Stimulated activated CD8-positive, alpha-beta memory T cell treated with anti-CD3 and anti-CD28 coated beads, Interleukin-15, amount 100 ng/mL, for 4 hours (primary cell): ENCODE data around the gene ZDHHC8.
A peak's percentile ranks its signal among the peaks of the same experiment; 100 is the strongest.

Experiments
- DNase-seq, 2 donors: peaks; one replicate each; pipeline ENCODE4 v3.0.0-alpha.2; 2020; ENCODE audit warnings: low read depth in 2 of 2

The ZDHHC8 gene

DNA sequence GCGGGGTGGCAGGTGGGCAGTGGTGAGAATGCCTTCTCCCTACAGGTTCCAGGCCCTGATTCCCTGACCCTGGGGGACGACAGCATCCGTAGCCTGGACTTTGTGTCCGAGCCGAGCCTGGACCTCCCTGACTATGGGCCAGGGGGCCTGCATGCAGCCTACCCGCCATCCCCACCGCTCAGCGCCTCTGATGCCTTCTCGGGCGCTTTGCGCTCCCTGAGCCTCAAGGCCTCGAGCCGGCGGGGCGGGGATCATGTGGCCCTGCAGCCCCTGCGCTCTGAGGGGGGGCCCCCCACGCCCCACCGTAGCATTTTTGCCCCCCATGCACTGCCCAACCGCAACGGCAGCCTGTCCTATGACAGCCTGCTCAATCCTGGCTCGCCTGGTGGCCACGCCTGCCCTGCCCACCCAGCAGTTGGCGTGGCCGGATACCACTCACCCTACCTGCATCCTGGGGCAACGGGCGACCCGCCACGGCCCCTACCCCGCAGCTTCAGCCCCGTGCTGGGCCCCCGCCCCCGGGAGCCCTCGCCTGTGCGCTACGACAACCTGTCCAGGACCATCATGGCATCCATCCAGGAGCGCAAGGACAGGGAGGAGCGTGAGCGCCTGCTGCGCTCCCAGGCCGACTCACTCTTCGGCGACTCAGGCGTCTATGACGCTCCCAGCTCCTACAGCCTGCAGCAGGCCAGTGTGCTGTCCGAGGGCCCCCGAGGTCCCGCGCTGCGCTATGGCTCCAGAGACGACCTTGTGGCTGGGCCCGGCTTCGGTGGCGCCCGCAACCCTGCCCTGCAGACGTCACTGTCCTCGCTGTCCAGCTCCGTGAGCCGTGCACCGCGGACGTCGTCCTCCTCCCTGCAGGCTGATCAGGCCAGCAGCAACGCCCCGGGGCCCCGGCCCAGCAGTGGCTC is 11.4 kb downstream of the ZDHHC8 start:
- DNase-seq, result no peak

DNA sequence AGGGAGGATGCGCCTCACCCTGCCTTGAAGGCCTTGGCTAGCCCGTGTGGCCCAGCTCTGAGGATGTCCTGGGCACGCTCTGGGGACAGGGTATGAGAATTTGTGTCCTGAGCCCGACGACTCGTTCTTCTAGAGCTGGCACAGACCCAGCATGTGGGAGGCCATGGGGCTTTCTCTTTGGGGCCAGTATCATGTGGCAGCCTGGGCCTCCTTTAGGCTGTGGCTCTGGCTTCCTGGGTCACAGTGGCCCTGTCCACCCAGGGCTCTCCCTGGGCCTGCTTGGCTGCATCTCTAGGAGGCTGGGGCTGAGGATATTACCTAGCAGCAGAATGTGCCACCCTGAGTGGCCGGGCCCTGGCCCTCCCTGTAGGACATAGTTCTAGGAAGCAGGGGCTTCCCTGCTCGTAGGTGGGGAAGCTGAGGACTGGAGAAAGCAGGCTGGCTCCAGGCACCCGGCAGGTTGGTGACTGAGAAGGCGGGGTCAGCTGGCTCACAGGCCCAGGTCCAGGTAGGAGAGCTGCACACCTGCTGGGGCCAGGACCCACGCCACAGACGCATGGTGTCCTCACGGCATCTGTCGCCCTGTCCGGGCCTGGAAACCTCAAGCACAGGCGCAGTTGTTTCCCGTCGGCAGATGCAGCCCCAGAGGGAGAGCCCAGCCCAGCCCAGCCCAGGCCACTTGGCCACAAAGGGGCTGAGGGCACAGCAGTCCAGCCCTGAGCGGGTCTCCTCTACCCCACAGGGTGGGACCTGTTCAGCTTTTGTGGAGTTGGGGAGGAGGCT is 12.5 kb downstream of the ZDHHC8 start:
- no peak for DNase-seq

DNA sequence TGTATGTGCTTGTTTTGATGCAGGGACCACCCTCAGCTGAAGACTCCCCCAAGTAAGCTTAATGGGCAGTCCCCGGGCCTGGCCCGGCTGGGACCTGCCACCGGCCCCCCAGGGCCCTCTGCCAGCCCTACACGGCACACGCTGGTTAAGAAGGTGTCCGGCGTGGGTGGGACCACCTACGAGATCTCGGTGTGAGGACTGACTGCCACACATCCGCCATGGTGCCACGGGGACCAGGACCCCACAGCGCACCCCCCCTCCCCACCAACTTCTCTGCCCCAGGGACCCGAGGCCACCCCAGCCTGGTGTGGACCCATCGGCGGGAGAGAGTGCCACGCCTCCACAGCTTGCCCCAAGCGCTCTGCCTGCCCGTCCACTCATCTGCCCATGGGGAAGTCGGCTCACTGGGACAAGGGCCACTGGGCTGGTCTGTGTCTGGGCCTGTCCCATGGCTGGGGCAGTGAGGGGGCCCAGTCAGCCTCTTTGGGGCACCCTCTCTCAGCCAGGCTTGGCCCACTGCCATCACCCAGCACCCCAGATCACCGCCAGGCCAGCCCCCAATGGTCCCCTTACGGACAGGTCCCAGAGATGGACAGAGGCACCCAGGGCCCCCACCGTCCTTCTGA is 13.7 kb downstream of the ZDHHC8 start:
- DNase-seq, result no peak

DNA sequence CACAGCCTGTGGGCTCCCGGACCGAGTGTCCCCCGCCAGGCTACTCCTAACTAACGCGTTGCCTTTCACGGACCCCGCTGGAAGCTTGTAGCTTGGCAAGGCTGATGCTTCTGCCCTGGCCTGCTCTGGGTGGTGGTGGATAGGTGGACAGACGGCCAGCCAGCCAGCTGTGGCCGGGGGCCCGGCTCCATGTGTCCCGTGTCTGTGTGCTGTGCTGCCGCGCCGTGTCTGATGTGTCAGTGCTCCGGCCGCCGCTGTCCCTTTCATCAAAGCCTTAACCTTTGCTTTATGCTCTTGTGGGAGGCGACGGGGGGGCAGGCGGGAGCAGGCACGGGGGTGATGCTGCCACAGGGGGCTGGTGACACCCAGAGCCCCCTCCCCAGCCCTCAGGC is 14.2 kb downstream of the ZDHHC8 start:
- DNase-seq, result no peak

DNA sequence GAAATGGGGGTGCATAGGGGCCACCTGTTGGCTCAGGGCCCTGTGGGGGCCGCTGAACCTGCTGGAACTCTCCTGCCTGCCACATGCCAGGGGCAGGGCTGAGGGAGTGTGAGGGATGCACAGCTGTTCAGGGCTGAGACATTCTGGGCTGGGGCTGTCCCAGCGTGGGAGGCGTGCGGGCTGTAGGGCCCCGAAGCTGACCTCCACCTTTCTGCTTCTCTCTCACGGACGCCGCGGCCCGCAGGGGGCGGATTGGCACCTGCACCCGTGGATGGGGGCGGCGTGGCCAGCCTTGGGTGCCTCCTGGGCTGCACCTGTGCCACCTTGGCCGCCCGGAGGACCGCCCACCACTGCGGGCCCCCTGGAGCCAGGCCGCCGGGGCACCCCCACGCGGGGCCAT is 15.2 kb downstream of the ZDHHC8 start:
- no peak for DNase-seq

DNA sequence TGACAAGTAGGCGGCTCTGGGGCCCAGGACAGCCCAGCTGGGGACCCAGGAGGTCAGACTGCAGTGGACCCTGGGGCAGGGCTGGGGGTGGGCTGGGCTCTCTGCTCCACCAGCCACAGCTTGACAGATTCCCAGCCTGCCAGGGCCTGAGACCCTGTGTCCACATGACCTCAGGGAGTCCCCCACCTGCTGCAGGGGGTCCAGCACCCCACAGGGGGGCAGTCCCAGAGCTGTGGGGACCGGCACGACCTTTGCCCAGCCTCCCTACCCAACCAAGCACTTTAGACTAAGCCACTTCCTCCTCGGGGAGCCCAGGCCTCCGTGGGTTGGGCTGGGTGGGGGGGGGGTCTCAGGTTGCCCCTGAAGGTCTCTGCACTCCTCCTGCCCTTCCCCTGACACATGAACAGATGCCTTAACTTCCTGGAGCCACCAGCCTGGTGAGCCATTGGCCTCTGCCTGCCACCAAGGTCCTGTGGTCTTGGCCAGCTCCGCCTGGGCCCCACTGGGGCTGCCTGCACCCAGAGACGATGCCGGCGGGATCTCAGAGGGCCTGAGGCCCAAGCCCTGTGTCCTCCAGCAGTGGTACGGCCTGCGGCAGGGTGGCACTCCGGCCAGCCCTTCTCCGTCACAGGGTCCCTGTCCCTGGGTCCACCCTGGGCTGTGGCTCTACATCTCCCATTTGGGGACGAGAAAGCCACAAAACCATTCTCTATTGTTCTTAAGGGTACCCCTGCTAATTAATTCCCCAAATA is 15.8 kb downstream of the ZDHHC8 start:
- no peak for DNase-seq

DNA sequence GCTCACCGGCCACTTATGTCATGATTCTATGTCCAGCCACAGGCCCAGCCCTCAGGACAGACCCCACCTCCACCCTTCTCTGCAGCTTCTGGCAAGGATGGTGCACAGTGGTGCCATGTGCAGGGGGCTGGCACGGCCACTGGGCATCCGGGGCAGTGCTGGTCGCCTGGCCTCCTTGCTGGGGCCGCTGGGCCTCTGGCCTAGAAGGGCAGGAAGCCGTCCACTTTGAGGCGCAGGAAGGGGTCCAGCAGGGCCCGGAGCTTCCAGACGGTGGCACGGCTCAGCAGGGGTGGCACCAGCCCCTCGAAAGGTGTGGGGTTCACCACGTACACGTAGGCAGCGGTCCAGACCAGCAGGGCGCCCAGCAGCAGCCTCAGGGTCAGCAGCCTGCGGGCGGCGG is 16.8 kb downstream of the ZDHHC8 start:
- no peak for DNase-seq

DNA sequence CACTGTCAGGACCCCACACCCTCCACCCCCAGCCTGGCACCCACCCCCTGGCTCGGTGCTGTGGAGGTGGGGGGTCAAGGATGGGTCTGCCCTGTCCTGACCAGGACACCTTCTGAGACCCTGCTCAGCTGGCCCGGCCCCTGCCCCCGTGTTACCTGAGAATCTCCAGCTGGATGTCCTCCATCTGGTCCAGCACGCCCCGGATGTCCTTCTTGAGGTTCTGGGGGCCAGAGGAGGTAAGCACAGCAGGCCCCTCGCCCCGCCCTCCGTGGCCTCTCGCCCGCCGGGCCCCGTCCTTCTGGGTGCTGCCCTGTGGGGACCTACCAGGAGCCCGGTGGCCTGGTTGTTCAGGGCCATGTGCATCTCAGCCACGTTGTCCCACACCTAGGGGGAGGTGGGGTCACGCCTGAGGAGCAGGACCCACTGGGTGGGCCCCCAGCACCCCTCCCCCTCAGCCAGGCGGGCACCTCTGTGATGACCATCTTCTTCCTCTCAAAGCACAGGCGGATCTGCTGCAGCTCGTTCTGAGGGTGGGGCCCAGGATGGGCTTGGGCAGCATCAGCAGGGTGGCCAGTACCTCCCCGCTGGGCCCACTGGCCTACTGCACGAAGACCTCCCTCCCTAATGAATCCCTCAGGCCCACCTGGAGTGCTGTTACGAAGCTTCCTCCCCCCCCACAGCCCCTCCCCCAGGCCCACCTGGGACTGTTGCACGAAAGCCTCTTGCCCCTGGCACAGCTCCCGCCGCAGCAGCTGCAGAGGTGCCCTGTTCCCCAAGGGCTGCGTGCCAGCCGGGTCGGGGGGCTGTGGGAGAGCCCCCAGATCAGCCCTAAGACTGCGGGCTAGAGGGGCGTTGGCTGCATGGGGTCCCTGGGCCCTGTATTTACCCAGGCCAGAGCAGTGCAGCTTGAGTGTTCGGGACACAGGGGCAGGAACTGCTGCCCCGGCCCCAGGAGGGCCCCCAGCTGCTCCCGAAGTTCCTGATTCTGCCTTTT is 17.9 kb downstream of the ZDHHC8 start:
- no peak for DNase-seq

DNA sequence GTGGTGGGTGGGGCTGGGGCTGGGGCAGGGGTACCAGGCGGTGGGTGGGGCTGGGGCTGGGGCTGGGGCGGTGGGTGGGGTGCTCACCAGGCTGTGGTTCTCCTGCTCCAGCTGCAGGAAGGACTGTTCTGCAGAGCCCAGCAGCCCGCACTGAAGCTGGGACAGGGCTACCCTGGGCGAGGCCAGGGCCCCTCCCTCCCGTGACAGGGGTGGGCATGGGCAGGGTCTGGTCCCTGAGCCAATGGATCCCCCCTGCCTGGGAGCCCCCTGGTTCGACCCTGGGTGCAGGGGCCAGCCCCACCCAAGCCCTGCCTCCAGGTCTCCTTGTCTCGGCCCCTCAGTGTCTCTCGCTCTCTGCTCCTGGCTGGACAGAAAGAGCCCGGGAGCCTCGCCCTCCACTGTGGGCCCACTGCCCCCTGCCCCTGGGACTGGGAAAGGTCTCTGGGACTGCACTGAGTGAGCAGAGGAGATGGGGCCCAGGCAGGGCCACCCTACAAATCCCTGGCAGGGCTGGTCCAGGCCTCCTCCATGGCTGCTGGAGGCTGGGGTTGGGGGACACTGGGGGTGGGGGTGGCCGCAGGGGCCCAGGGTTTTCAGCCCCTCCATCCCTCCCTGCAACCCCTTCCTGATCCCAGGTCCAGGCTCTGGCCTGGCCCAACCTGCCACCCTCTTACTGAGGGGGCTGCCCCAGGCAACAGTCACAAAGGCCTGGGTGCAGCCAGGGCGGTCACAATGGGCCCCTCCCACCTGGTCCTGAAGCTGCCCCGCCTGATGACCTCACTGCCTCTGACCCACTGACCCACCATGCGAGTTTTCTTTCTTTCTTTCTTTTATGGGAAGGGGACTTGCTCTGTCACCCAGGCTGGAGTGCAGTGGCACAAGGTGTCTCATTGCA is 19.0 kb downstream of the ZDHHC8 start, which contains the start of gene CCDC188:
CCDC188 (minus strand) TSS at position 675 of the 895 bp plus-strand sequence; CDS start at position 606, 69 bp downstream.
- DNase-seq, result no peak

DNA sequence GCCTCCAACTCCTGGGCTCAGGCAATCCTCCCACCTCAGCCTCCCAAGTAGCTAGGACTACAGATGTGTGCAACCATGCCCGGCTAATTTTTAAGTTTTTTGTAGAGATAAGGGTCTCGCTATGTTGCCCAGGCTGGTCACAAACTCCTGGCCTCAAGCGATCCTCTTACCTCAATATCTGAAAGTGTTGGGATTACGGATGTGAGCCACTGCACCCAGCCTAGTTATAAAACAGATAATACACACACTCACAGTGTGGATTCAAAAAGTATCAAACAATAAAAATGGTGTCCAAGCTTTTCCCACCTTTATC is 19.6 kb downstream of the ZDHHC8 start:
- DNase-seq, result no peak

DNA sequence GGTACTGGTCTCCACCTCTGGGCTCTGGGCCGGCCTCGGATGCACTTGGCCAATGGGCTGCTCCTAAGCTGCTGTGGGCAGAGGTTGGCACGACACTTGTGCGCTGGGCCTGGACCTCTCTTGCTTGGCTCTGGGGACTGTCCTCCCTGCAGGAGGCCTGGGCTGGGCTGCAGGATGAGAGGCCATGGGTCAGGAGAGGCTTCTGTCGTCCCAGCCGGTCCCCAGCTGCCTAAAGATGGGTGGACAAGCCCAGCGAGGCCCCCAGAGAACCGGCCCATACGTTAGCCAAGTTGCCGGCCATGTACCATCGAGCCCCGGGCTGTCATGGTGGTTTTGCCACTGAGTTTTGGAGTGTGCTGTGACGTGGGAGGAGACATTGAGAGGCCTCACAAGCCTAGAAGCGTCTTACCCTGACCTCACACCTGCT is 20.9 kb downstream of the ZDHHC8 start:
- DNase-seq, result no peak

DNA sequence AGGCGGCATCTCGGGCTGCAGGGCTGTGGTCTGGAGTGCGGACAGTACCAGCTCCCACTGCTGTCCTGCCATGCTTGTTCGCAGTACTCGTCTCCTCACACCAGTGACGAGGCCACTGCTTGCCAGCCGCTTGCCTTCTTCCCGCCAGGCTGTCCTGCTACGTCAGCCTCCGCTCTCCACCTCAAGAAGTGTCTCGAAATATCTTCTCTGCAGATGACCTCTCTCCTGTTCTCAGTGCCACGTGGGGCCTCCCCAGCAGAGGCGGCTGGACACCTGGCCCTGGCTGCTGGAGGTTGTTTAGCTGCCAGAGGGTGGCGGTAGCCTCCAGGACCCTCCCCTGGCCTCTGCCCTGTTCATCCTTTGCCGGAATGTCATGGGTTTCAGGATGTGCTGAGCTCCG is 22.3 kb downstream of the ZDHHC8 start:
- no peak for DNase-seq

DNA sequence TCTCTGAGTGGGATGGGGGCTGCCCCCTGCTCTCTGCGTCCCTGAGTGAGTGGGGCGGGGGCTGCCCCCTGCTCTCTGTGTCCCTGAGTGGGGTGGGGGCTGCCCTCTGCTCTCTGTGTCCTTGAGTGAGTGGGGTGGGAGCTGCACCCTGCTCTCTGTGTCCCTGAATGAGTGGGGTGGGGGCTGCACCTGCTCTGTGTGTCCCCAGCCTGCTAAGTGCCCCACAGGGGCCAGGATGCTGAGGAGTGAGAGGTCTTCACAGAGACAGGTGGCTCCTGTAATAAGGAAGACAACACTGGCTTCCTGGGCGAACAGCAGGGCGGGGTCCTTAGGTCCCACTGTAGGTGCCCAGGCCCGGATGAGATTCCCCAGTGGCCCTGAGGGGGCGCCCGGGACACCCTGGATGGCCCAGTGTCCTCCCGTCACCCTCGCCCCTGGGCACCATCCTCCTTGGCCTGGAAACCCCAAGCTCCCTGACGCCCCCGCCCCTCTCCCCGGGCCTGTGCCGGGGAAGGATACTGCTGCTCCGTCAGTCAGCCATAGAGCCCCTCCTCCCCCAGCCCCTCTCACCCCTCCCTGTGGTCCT is 23.1 kb downstream of the ZDHHC8 start:
- no peak for DNase-seq

DNA sequence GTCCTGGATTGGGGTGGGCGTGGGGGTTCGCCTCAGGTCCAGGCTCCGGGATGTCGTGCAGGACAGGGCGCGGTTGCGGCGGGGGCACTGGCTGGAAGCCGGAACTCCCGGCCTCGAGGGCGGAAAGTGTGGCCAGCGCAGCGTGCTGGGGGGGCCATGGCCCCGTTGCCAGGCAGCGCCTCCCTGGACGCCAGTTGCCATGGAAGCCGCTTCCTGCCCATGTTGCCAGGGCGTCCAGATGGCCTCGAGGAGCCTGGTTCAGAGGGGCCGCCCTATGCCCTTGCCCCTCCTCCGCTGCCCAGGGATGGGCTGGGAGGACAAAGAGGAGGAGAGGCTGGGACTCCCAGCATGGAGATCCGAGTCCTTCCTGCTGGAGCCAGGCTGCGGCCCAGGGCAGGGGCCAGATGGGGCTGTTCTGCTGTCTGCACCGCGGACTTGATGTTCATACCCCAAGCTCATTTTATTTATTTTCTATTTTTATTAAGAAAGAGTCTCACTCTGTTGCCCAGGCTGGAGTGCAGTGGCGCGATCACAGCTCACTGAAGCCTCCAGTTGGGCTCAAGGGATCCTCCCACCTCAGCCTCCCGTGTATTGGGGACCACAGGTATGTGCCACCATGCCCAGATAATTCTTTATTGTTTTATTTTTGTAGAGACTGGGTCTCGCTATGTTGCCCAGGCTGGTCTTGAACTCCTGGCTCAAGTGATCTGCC is 23.9 kb downstream of the ZDHHC8 start:
- no peak for DNase-seq

DNA sequence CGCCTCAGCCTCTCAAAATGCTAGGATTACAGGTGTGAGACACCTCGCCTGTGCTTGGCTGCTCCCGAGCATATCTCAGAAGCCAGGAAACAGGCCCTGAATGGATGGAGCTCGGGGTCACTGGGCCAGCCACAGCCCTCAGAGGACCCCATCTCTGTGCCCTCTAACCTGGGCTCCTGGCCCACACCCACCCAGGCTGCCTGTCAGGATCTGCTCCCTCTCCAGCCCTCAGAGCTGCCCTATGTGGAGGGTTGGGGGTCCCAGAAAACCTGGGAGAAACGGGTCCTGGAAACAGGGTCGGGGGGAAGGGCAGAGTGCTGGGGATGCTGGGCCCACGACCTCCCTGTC is 24.4 kb downstream of the ZDHHC8 start:
- DNase-seq, result no peak

DNA sequence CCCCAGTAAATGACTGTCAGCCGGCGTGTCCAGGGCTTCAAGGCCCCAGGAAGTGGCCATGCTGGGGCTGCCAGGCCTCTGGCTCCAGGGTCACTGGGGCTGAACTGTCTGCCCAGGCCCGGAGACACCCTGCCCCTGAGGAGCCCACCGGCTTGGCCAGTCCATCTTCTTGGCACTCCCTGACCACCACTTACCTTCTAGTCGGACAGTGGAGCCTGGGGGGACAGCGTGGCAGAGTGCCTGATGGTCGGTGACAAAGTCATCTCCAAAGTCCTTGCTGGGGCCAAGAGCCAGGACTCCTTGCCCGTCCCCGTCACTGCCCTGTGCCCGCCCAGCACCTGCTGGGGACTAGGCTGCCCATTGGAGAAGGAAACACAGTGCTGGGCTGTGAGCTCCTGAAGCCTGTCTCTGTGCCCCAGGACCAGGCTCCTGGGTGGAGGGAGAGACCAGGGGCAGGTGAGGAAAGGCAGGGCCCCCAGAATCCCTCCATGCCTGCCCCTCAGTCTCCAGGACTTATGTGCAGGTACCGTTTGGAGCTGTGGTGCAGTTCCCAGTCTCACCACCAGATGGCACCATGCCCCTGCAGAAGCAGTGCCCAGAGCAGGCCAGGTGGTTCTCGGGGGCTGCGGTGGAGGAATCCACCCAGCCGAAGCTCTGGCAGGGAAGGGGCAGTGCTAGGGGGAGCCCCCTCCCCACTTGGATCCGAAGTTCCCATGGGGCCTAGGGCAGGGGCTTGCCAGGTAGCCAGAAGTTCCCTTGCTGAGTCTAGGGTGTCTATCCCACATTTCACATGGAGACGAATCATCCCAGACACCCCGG is 25.2 kb downstream of the ZDHHC8 start:
- peak; percentile 64 to 72 for DNase-seq

DNA sequence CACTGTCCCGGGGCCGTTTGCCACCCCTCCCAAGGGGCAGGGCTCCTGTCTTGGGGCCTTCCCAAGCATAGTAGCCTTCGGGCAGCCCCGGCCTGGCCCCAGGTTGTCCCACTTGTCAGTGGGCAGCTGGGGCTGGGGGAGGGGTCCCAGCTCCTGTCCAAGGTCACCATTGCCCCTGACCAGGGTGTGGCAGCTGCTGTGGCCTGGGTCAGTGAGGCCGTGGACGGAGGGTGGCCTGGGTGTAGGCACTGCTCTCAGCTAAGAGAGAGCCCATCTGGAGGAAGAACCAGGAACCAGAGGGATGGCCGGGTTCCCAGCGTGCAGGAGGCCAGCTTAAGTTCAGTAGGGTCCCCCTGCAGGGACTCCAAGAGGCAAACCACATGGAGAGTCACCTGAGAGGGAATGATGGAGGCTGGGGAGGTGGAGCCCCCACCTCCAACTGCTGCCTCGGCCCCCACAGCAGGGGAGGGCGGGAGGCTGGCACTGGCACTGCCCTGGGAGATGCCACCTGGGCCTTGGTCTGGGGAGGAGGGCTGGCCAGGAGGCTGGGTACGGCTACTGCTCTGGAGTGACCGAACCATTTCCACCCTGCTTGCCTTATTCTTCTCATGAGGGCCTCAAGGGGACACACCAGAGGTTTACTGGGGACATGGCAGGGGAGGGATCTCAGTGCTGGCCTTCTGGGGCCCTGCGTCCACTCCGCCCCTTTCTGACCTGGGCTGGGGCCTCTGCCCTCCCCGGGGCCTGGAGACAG is 26.0 kb downstream of the ZDHHC8 start:
- DNase-seq, result no peak
